Left kidney (tissue), 2 donors: ENCODE data around the gene THSD7A. TPM values are rescaled to one million over a fixed set of nuclear protein-coding genes. Genes with fewer than 3 reads are reported as not detected.

ENCODE experiments used
- DNase-seq: peaks from one replicate; pipeline ENCODE4 v3.0.0-alpha.2; 2013
- polyA plus RNA-seq: library from polyadenylated mRNA; unstranded; fragments of 120-200 nt; gene quantifications from one replicate; pipeline ENCODE4 v1.2.1, GENCODE V29; 2013; ENCODE audit not compliant: insufficient read length

THSD7A gene
- polyA plus RNA-seq, 1 donor = 86.9 TPM

- DNase-seq = no peak
Observed at GRCh38 chr7:11811709-11812108, 20.3 kb downstream of the THSD7A start.

GRCh38 chr7:11810043-11810625, 21.9 kb downstream of the THSD7A start:
- DNase-seq = no peak

- no peak for DNase-seq
Observed at GRCh38 chr7:11807000-11807399, 25.0 kb downstream of the THSD7A start.

GRCh38 chr7:11804621-11805020, 27.4 kb downstream of the THSD7A start:
- no peak for DNase-seq

GRCh38 chr7:11795231-11795630, 36.8 kb downstream of the THSD7A start:
- DNase-seq = no peak

- no peak for DNase-seq
Observed at GRCh38 chr7:11792166-11792565, 39.8 kb downstream of the THSD7A start.

GRCh38 chr7:11788568-11788967, 43.4 kb downstream of the THSD7A start:
- no peak for DNase-seq

GRCh38 chr7:11787534-11787933, 44.5 kb downstream of the THSD7A start:
- DNase-seq = no peak

GRCh38 chr7:11786186-11786585, 45.8 kb downstream of the THSD7A start:
- DNase-seq = peak; percentile 7

- no peak for DNase-seq
Observed at GRCh38 chr7:11784769-11785536, 47.0 kb downstream of the THSD7A start.

GRCh38 chr7:11779864-11780674, 51.9 kb downstream of the THSD7A start:
- no peak for DNase-seq

GRCh38 chr7:11776039-11776438, 56.0 kb downstream of the THSD7A start:
- no peak for DNase-seq

- DNase-seq = no peak
Observed at GRCh38 chr7:11775401-11775800, 56.6 kb downstream of the THSD7A start.

- no peak for DNase-seq
Observed at GRCh38 chr7:11768263-11768662, 63.7 kb downstream of the THSD7A start.

GRCh38 chr7:11767148-11767547, 64.8 kb downstream of the THSD7A start:
- DNase-seq = no peak

GRCh38 chr7:11760372-11760771, 71.6 kb downstream of the THSD7A start:
- no peak for DNase-seq

- DNase-seq = no peak
Observed at GRCh38 chr7:11758627-11759111, 73.3 kb downstream of the THSD7A start.

GRCh38 chr7:11757153-11757552, 74.8 kb downstream of the THSD7A start:
- no peak for DNase-seq

- DNase-seq = no peak
Observed at GRCh38 chr7:11754933-11755332, 77.1 kb downstream of the THSD7A start.

GRCh38 chr7:11754123-11754522, 77.9 kb downstream of the THSD7A start:
- no peak for DNase-seq

- DNase-seq = no peak
Observed at GRCh38 chr7:11753433-11753832, 78.6 kb downstream of the THSD7A start.

- no peak for DNase-seq
Observed at GRCh38 chr7:11751807-11752389, 80.1 kb downstream of the THSD7A start.

GRCh38 chr7:11751315-11751714, 80.7 kb downstream of the THSD7A start:
- no peak for DNase-seq
